Uterus (tissue), 2 donors: ENCODE data around the gene TARBP2.

Experiments used
- CTCF ChIP-seq, 4 experiments: fragments of 200-600 bp in 2 of 4; fragments of 450-650 bp in 2 of 4; sonication (generic) in 2 of 4; IDR thresholded peaks; one replicate each; pipeline ENCODE4 v1.5.1; 2016 to 2019; ENCODE audit warnings: antibody characterized with exemption in 4 of 4, mild to moderate bottlenecking in 2 of 4, moderate library complexity in 1 of 4
- POLR2A ChIP-seq, 2 donors: fragments of 450-650 bp; IDR thresholded peaks; one replicate each; pipeline ENCODE4 v1.6.1; 2016; ENCODE audit warnings: antibody characterized with exemption in 2 of 2, mild to moderate bottlenecking in 1 of 2, moderate library complexity in 1 of 2

DNA sequence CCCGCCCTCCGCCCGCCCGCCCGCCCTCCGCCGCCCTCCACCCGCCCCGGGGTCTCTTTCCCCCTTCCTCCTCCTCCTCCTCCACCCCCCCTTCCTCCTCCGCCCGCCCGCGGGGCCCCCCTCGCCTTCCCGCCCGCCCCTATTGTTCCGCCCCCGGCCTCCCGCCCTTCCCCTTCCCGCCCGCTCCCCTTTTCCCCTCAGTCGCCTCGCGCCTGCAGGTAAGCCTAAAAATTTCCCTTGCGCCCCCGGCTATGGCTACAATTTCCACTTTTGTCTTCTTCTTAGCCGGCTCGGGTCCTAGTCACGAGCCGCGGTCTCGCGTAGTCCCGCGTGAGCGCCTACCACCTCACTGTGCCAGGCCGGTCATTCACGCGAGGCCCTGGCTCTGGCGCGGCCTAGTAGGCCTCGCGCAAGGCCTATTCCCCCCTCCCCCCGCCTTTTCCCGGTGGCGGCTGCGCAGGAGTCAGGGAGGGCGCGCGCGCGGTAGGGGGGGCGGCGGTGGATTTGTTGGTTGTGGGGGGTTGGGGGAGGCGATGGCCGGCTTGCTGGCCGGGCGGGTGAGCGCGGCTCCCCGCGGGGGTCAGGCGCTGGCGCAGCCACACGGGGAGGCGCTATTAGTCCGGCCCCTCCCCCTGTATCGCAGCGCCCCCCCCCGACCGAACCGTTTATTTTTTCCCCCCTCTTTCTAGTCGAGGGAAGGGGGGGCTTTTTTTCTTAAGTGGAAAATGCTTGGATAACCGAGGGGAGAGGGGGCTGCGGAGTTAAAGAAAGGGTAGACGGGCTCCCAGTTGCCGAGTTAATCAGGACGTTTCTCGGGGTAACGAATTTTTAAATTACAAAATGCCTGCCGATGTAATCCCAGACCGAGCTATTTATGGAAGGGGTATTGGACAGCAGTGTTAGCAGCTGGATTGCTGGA is 48.7 kb upstream of the TARBP2 start:
- TF ChIP-seq CTCF (IDR thresholded peaks at IDR 0.05) (peak in 2 of 4 experiments; percentile 41 to 53), POLR2A (IDR thresholded peaks at IDR 0.05) (peak in 1 of 2 donors; percentile 21)
